HepG2 (cell line): ENCODE results near the gene KLHL12. TPM values are rescaled to one million over a fixed set of nuclear protein-coding genes. Genes with fewer than 3 reads are reported as not detected.
A peak's percentile ranks its signal among the peaks of the same experiment; 100 is the strongest.

Experiments used
- ARHGAP35 ChIP-seq: sonication (generic); formaldehyde crosslinking; IDR thresholded peaks from 2 replicates; pipeline ENCODE4 v1.9.0; 2022; ENCODE audit warnings: mild to moderate bottlenecking, inconsistent platforms, moderate library complexity, missing genetic modification reagents, borderline replicate concordance
- ATM ChIP-seq: fragments of 450-650 bp; IDR thresholded peaks from 2 replicates; pipeline ENCODE4 v1.7.1; 2017; ENCODE audit warnings: mild to moderate bottlenecking, borderline replicate concordance
- CHCHD3 ChIP-seq: sonication (generic); formaldehyde crosslinking; IDR thresholded peaks from 2 replicates; pipeline ENCODE4 v1.8.0; 2022; ENCODE audit warnings: mild to moderate bottlenecking, missing genetic modification reagents, moderate library complexity
- DNMT1 ChIP-seq: sonication (generic); formaldehyde crosslinking; IDR thresholded peaks from 2 replicates; pipeline ENCODE4 v1.5.1; 2020; ENCODE audit warnings: mild to moderate bottlenecking, missing genetic modification reagents
- FOXA1 ChIP-seq, 2 experiments: fragments of 450-650 bp in 1 of 2; sonication (generic) in 1 of 2; formaldehyde crosslinking in 1 of 2; IDR thresholded peaks; 2 replicates each; pipeline versions ENCODE4 v1.4.0 to v1.6.1; 2016 to 2020; ENCODE audit warnings: missing genetic modification reagents in 1 of 2
- FOXA3 ChIP-seq: IDR thresholded peaks from 2 replicates; pipeline ENCODE4 v1.6.1; 2016; ENCODE audit warnings: missing genetic modification reagents, missing compliant biosample characterization
- HOXA9 ChIP-seq: sonication (generic); formaldehyde crosslinking; IDR thresholded peaks from 2 replicates; pipeline ENCODE4 v1.8.1; 2022; ENCODE audit warnings: missing genetic modification reagents, mild to moderate bottlenecking, moderate library complexity, borderline replicate concordance
- MED8 ChIP-seq: sonication (generic); formaldehyde crosslinking; IDR thresholded peaks from 2 replicates; pipeline ENCODE4 v1.8.1; 2023; ENCODE audit warnings: mild to moderate bottlenecking, missing genetic modification reagents; ENCODE audit not compliant: insufficient replicate concordance
- MLLT10 ChIP-seq: sonication (generic); formaldehyde crosslinking; IDR thresholded peaks from 2 replicates; pipeline ENCODE4 v1.4.0; 2020; ENCODE audit warnings: missing genetic modification reagents
- NKX3-1 ChIP-seq: sonication (generic); formaldehyde crosslinking; IDR thresholded peaks from 2 replicates; pipeline ENCODE4 v1.5.0; 2020; ENCODE audit warnings: missing genetic modification reagents
- NR1H2 ChIP-seq: sonication (generic); formaldehyde crosslinking; IDR thresholded peaks from 2 replicates; pipeline ENCODE4 v1.8.1; 2022; ENCODE audit warnings: low read depth, missing genetic modification reagents, borderline replicate concordance
- SMC3 ChIP-seq: IDR thresholded peaks from 2 replicates; pipeline ENCODE4 v1.6.1; 2011; ENCODE audit warnings: low read length, improper control_type of control experiment
- SPEN ChIP-seq: sonication (generic); formaldehyde crosslinking; IDR thresholded peaks from 2 replicates; pipeline ENCODE4 v1.5.1; 2020; ENCODE audit warnings: low read depth, mild to moderate bottlenecking, missing genetic modification reagents
- SYNCRIP ChIP-seq: fragments of 200-400 bp; formaldehyde crosslinking; IDR thresholded peaks from 2 replicates; pipeline ENCODE4 v1.6.1; 2018; ENCODE audit warnings: mild to moderate bottlenecking, low read depth, low read length; ENCODE audit not compliant: insufficient read depth
- TMF1 ChIP-seq: sonication (generic); formaldehyde crosslinking; IDR thresholded peaks from 2 replicates; pipeline ENCODE4 v1.8.1; 2022; ENCODE audit warnings: low read depth, missing genetic modification reagents
- WIZ ChIP-seq: sonication (generic); formaldehyde crosslinking; IDR thresholded peaks from 2 replicates; pipeline ENCODE4 v1.5.1; 2020; ENCODE audit warnings: mild to moderate bottlenecking, missing genetic modification reagents
- ZBTB7A ChIP-seq: sonication (generic); formaldehyde crosslinking; IDR thresholded peaks from 2 replicates; pipeline ENCODE4 v1.8.0; 2022; ENCODE audit warnings: mild to moderate bottlenecking, missing genetic modification reagents
- ZNF205 ChIP-seq: IDR thresholded peaks from 2 replicates; pipeline ENCODE4 v1.6.1; 2018; ENCODE audit warnings: missing biosample characterization, missing genetic modification reagents
- ZNF331 ChIP-seq: sonication (generic); formaldehyde crosslinking; IDR thresholded peaks from 2 replicates; pipeline ENCODE4 v1.4.0; 2020; ENCODE audit warnings: missing genetic modification reagents
- ZNF772 ChIP-seq: sonication (generic); formaldehyde crosslinking; IDR thresholded peaks from 2 replicates; pipeline ENCODE4 v1.5.0; 2020; ENCODE audit warnings: mild to moderate bottlenecking, missing genetic modification reagents
- ZNF878 ChIP-seq: sonication (generic); formaldehyde crosslinking; IDR thresholded peaks from 2 replicates; pipeline ENCODE4 v1.8.1; 2023; ENCODE audit warnings: mild to moderate bottlenecking, missing genetic modification reagents, moderate library complexity
- ZSCAN25 ChIP-seq: sonication (generic); formaldehyde crosslinking; IDR thresholded peaks from 2 replicates; pipeline ENCODE4 v1.8.0; 2022; ENCODE audit warnings: mild to moderate bottlenecking, missing genetic modification reagents
- polyA plus RNA-seq, 8 experiments: library from polyadenylated mRNA; depleted of rRNA in 3 of 8; stranded (reverse) in 7 of 8; unstranded in 1 of 8; fragments of >200 nt; fragmentation: Illumina TruSeq in 4 of 8; extraction: Trizol in 4 of 8; gene quantifications; 2 replicates each; pipeline versions ENCODE4 v1.2.1 to v1.2.3, GENCODE V29; 2011 to 2016; ENCODE audit warnings: low read depth in 4 of 8, missing spikeins in 1 of 8, mixed read lengths in 1 of 8; ENCODE audit not compliant: insufficient read depth in 1 of 8
- total RNA-seq, 5 experiments: library from RNA; depleted of rRNA; stranded (reverse); fragments of >200 nt; fragmentation: Illumina TruSeq; extraction: Trizol; gene quantifications; 2 replicates each; pipeline ENCODE4 v1.2.3, GENCODE V29; 2016; ENCODE audit warnings: low read depth in 1 of 5
- TF ChIP-seq, protein P1 (sequence below): sonication (generic); formaldehyde crosslinking; IDR thresholded peaks from 2 replicates; pipeline ENCODE4 v1.4.0; 2020; ENCODE audit warnings: missing genetic modification reagents, mild to moderate bottlenecking, borderline replicate concordance
- TF ChIP-seq, protein P2 (sequence below): sonication (generic); formaldehyde crosslinking; IDR thresholded peaks from 2 replicates; pipeline ENCODE4 v1.4.0; 2020; ENCODE audit warnings: missing genetic modification reagents
- TF ChIP-seq, protein P3 (sequence below): sonication (generic); formaldehyde crosslinking; IDR thresholded peaks from 2 replicates; pipeline ENCODE4 v1.4.0; 2020; ENCODE audit warnings: missing genetic modification reagents

The KLHL12 gene
- total and polyA plus RNA-seq, 2 of the 13 experiments (the other 11 are each of a cell fraction or from before 2014, with no cell fraction given): 19.2 to 25.2 TPM

DNA sequence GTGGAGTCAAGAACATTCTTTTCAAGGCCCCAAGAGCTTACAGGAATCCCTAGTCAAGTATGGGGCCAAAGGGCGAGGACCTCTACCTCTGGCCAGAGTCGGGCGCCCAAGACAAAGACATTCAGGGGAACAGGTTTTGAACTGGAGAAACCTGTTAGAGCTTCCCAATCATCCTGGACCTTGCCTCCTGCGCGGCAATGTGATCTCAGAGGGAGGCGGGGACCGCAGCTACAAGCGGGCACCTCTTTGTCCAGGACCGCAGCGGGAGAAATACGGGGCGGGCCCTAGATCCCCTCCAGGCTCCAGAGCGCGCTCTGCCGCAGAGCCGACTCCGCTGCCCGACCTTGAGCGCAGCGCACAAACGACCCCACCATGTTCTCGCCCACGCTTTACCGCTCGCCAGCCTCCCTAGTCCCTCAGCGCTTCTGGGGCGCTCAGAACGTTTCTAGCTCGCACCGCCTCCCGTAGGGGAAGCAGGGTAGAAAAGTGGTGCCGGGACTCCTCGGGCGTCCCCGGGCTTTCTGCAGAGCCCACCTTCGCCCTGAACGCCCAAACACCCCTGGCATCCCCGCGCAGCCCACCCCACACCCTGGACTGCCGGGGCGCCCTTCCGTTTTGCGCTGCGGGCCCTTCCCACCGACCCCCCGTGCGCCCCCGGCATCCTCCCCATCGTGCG, 66.2 kb downstream of the KLHL12 start (continued):
- TF ChIP-seq SMC3 (no peak), SYNCRIP (no peak), NR1H2 (no peak), FOXA1 (IDR thresholded peaks at IDR 0.05) (no peak), FOXA1 (CRISPR knock-in tag; IDR thresholded peaks at IDR 0.05) (no peak), DNMT1 (CRISPR knock-in tag) (0 out of 2 replicates have a peak, but pooled peaks have one; percentile 60), HOXA9 (CRISPR knock-in tag) (no peak), ZNF205 (CRISPR knock-in tag) (no peak; the same call in 1 of the 2 replicates), WIZ (CRISPR knock-in tag) (no peak), FOXA3 (no peak), ARHGAP35 (no peak), ATM (no peak), CHCHD3 (no peak), MED8 (CRISPR knock-in tag) (peak; percentile 33), ZBTB7A (CRISPR knock-in tag) (no peak), ZNF331 (no peak), NKX3-1 (CRISPR knock-in tag) (0 out of 2 replicates have a peak, but pooled peaks have one; percentile 16), TMF1 (0 out of 2 replicates have a peak, but pooled peaks have one; percentile 25), ZNF878 (CRISPR knock-in tag) (no peak), MLLT10 (CRISPR knock-in tag) (no peak), ZSCAN25 (CRISPR knock-in tag) (peak; percentile 37; the same call in 1 of the 2 replicates), SPEN (CRISPR knock-in tag) (peak; percentile 43; the same call in 1 of the 2 replicates), ZNF772 (no peak)
- TF ChIP-seq, protein P1, sequence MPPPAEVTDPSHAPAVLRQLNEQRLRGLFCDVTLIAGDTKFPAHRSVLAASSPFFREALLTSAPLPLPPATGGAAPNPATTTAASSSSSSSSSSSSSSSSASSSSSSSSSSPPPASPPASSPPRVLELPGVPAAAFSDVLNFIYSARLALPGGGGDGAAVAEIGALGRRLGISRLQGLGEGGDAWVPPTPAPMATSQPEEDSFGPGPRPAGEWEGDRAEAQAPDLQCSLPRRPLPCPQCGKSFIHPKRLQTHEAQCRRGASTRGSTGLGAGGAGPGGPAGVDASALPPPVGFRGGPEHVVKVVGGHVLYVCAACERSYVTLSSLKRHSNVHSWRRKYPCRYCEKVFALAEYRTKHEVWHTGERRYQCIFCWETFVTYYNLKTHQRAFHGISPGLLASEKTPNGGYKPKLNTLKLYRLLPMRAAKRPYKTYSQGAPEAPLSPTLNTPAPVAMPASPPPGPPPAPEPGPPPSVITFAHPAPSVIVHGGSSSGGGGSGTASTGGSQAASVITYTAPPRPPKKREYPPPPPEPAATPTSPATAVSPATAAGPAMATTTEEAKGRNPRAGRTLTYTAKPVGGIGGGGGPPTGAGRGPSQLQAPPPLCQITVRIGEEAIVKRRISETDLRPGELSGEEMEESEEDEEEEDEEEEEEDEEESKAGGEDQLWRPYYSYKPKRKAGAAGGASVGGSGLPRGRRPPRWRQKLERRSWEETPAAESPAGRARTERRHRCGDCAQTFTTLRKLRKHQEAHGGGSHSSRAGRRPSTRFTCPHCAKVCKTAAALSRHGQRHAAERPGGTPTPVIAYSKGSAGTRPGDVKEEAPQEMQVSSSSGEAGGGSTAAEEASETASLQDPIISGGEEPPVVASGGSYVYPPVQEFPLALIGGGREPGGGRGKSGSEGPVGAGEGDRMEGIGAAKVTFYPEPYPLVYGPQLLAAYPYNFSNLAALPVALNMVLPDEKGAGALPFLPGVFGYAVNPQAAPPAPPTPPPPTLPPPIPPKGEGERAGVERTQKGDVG: no peak
- TF ChIP-seq, protein P2, sequence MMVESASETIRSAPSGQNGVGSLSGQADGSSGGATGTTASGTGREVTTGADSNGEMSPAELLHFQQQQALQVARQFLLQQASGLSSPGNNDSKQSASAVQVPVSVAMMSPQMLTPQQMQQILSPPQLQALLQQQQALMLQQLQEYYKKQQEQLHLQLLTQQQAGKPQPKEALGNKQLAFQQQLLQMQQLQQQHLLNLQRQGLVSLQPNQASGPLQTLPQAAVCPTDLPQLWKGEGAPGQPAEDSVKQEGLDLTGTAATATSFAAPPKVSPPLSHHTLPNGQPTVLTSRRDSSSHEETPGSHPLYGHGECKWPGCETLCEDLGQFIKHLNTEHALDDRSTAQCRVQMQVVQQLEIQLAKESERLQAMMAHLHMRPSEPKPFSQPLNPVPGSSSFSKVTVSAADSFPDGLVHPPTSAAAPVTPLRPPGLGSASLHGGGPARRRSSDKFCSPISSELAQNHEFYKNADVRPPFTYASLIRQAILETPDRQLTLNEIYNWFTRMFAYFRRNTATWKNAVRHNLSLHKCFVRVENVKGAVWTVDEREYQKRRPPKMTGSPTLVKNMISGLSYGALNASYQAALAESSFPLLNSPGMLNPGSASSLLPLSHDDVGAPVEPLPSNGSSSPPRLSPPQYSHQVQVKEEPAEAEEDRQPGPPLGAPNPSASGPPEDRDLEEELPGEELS (CRISPR knock-in tag): no peak; the same call in 1 of the 2 replicates
- TF ChIP-seq, protein P3, sequence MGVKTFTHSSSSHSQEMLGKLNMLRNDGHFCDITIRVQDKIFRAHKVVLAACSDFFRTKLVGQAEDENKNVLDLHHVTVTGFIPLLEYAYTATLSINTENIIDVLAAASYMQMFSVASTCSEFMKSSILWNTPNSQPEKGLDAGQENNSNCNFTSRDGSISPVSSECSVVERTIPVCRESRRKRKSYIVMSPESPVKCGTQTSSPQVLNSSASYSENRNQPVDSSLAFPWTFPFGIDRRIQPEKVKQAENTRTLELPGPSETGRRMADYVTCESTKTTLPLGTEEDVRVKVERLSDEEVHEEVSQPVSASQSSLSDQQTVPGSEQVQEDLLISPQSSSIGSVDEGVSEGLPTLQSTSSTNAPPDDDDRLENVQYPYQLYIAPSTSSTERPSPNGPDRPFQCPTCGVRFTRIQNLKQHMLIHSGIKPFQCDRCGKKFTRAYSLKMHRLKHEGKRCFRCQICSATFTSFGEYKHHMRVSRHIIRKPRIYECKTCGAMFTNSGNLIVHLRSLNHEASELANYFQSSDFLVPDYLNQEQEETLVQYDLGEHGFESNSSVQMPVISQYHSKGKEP (CRISPR knock-in tag): no peak
